Stimulated activated CD8-positive, alpha-beta memory T cell treated with anti-CD3 and anti-CD28 coated beads, Interleukin-2, amount 100 ng/mL, for 1 hour (primary cell): Measurements from ENCODE around the gene FAM167B.

ENCODE experiments used
- DNase-seq, 2 donors: peaks; one replicate each; pipeline ENCODE4 v3.0.0-alpha.2; 2020; ENCODE audit warnings: low read depth in 2 of 2

Gene FAM167B

GRCh38 chr1:32246888-32247273, at the start of gene FAM167B:
Gene FAM167B (plus strand): TSS chr1:32247222. CDS start chr1:32247422, 200 bp downstream.
- DNase-seq = no peak

GRCh38 chr1:32197837-32198236, 49.2 kb upstream of the FAM167B start:
- DNase-seq = no peak

- no peak for DNase-seq
These were observed 48.6 kb upstream of the FAM167B start for GRCh38 chr1:32198237-32199042.

- no peak for DNase-seq
These were observed 47.8 kb upstream of the FAM167B start for GRCh38 chr1:32199043-32199716.

- no peak for DNase-seq
These were observed 47.3 kb upstream of the FAM167B start for GRCh38 chr1:32199717-32200072.

GRCh38 chr1:32200226-32201010, 46.6 kb upstream of the FAM167B start, which contains the start of gene CCDC28B:
Gene CCDC28B (plus strand): TSS chr1:32200595. CDS start chr1:32201936, 1,341 bp downstream.
- peak in 1 of 2 donors; percentile 14 for DNase-seq

- peak; percentile 52 to 58 for DNase-seq
These were observed 45.8 kb upstream of the FAM167B start for GRCh38 chr1:32201011-32201855.

GRCh38 chr1:32204943-32205361, 42.1 kb upstream of the FAM167B start:
- DNase-seq = no peak

- DNase-seq = peak; percentile 65 to 72
These were observed 41.3 kb upstream of the FAM167B start, which contains the start of gene IQCC for GRCh38 chr1:32205401-32206370. Gene IQCC (plus strand): TSS chr1:32205671. CDS start chr1:32205682, 11 bp downstream.

- DNase-seq = no peak
These were observed 38.6 kb upstream of the FAM167B start for GRCh38 chr1:32208469-32208868.

GRCh38 chr1:32208891-32209328, 38.1 kb upstream of the FAM167B start, which contains the start of gene DCDC2B:
Gene DCDC2B (plus strand): TSS chr1:32209089. CDS start chr1:32209094, 5 bp downstream.
- DNase-seq = no peak

- peak in 1 of 2 donors; percentile 33 for DNase-seq
These were observed 31.2 kb upstream of the FAM167B start for GRCh38 chr1:32215629-32216480.

- DNase-seq = no peak
These were observed 30.5 kb upstream of the FAM167B start for GRCh38 chr1:32216566-32216965.

GRCh38 chr1:32219022-32219421, 28.0 kb upstream of the FAM167B start:
- no peak for DNase-seq

GRCh38 chr1:32220746-32221580, 26.1 kb upstream of the FAM167B start:
- no peak for DNase-seq

- no peak for DNase-seq
These were observed 25.4 kb upstream of the FAM167B start for GRCh38 chr1:32221581-32221979.

GRCh38 chr1:32221980-32222755, 24.9 kb upstream of the FAM167B start, which contains the start of the genes EIF3I and TMEM234:
Gene EIF3I (plus strand): TSS chr1:32222407. CDS start chr1:32222442, 35 bp downstream.
Gene TMEM234 (minus strand): TSS chr1:32222353. CDS start chr1:32222322, 31 bp downstream.
- peak; percentile 82 to 86 for DNase-seq
